ENCODE measurements around the gene TMEM239.

- TF ChIP-seq TAF1 (IDR thresholded peaks at IDR 0.05; ENCODE audit: borderline replicate concordance, low read depth, low read length) (no peak), REST (IDR thresholded peaks at IDR 0.05; ENCODE audit: low read depth, low read length) (no peak), RFX5 (IDR thresholded peaks at IDR 0.05; ENCODE audit: low read length) (no peak), EP300 (IDR thresholded peaks at IDR 0.05; ENCODE audit: borderline replicate concordance in 1 of 2, low read depth in 1 of 2, low read length in 1 of 2) (no peak), YY1 (IDR thresholded peaks at IDR 0.05; ENCODE audit: low read depth) (no peak), SMC3 (IDR thresholded peaks at IDR 0.05; ENCODE audit: low read depth, low read length) (no peak), POLR2AphosphoS5 (IDR thresholded peaks at IDR 0.05; ENCODE audit: low read depth, low read length) (no peak)
- TF ChIP-seq, protein P1, sequence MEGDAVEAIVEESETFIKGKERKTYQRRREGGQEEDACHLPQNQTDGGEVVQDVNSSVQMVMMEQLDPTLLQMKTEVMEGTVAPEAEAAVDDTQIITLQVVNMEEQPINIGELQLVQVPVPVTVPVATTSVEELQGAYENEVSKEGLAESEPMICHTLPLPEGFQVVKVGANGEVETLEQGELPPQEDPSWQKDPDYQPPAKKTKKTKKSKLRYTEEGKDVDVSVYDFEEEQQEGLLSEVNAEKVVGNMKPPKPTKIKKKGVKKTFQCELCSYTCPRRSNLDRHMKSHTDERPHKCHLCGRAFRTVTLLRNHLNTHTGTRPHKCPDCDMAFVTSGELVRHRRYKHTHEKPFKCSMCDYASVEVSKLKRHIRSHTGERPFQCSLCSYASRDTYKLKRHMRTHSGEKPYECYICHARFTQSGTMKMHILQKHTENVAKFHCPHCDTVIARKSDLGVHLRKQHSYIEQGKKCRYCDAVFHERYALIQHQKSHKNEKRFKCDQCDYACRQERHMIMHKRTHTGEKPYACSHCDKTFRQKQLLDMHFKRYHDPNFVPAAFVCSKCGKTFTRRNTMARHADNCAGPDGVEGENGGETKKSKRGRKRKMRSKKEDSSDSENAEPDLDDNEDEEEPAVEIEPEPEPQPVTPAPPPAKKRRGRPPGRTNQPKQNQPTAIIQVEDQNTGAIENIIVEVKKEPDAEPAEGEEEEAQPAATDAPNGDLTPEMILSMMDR (IDR thresholded peaks at IDR 0.05) = no peak
- TF ChIP-seq, protein P2, sequence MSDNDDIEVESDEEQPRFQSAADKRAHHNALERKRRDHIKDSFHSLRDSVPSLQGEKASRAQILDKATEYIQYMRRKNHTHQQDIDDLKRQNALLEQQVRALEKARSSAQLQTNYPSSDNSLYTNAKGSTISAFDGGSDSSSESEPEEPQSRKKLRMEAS (IDR thresholded peaks at IDR 0.05; ENCODE audit: low read depth) = no peak
Observed at GRCh38 chr20:2851086-2851485, 34.9 kb downstream of the TMEM239 start.
